Measurements from ENCODE around the gene PATE2. TPM values are rescaled to one million over a fixed set of nuclear protein-coding genes. Genes with fewer than 3 reads are reported as not detected.

Gene PATE2
- total RNA-seq, 2 donors from 2014 or later, result not detected

DNA sequence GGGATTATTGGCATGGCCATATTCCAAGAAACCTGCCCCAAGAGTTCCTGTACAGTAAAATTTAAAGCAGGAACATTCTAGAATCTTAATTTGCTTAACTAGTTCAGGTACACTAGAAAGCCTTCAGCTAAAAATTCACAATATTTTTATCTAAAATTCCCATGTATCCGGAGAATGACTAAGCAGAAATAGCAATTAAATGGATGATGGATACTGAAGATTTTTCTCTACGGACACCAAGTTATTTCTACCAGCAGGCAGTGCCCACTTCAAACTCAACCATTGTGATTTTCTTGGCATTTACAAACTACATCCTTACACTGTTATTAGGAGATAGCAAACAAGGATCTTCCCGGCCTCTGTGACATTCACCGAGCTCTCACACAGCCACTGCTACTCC lies 12.2 kb upstream of the PATE2 start:
- no peaks in the 10 kb centered on the region for H3K9me3 ChIP-seq
- H3K27ac ChIP-seq, result no peak overlapping the region
- DNase-seq, result no peak
- TF ChIP-seq, protein P1, sequence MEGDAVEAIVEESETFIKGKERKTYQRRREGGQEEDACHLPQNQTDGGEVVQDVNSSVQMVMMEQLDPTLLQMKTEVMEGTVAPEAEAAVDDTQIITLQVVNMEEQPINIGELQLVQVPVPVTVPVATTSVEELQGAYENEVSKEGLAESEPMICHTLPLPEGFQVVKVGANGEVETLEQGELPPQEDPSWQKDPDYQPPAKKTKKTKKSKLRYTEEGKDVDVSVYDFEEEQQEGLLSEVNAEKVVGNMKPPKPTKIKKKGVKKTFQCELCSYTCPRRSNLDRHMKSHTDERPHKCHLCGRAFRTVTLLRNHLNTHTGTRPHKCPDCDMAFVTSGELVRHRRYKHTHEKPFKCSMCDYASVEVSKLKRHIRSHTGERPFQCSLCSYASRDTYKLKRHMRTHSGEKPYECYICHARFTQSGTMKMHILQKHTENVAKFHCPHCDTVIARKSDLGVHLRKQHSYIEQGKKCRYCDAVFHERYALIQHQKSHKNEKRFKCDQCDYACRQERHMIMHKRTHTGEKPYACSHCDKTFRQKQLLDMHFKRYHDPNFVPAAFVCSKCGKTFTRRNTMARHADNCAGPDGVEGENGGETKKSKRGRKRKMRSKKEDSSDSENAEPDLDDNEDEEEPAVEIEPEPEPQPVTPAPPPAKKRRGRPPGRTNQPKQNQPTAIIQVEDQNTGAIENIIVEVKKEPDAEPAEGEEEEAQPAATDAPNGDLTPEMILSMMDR (IDR thresholded peaks at IDR 0.05), result no peak
- intact Hi-C loops (cut with DNase I), result no loop called here
- H3K9ac ChIP-seq (ENCODE audit: low read depth in 2 of 2, low read length in 2 of 2), result no peak overlapping the region
- no peaks in the 10 kb centered on the region for H3K36me3 ChIP-seq
- H3K27me3 ChIP-seq, result no peaks in the 10 kb centered on the region
- no peak overlapping the region for H3K4me3 ChIP-seq
- H3K4me1 ChIP-seq, result no peaks in the 10 kb centered on the region

- H3K27me3 ChIP-seq, result no peaks in the 10 kb centered on the region
- DNase-seq, result no peak
- no peak within 1 kb of the TSS for H3K9ac ChIP-seq (ENCODE audit: low read depth in 2 of 2, low read length in 2 of 2)
- intact Hi-C loops (cut with DNase I), result no loop called here
- H3K36me3 ChIP-seq, result no peaks in the 10 kb centered on the region
- H3K4me3 ChIP-seq, result no peak within 1 kb of the TSS
- no peaks in the 10 kb centered on the region for H3K4me1 ChIP-seq
- H3K9me3 ChIP-seq, result no peaks in the 10 kb centered on the region
- TF ChIP-seq, protein P1 (IDR thresholded peaks at IDR 0.05), result no peak
- H3K27ac ChIP-seq, result no peak within 1 kb of the TSS
Measured at GRCh38 chr11:125787827-125788226, 9.2 kb upstream of the PATE2 start, which contains the start of gene PATE3. PATE3 (plus strand) TSS chr11:125788127; CDS start chr11:125788152, 25 bp downstream.

GRCh38 chr11:125784678-125785077 lies 6.0 kb upstream of the PATE2 start:
- DNase-seq, result no peak
- intact Hi-C loops (cut with DNase I), result no loop called here
- no peaks in the 10 kb centered on the region for H3K36me3 ChIP-seq
- H3K27me3 ChIP-seq, result no peaks in the 10 kb centered on the region
- no peak overlapping the region for H3K27ac ChIP-seq
- no peak overlapping the region for H3K4me3 ChIP-seq
- H3K9ac ChIP-seq (ENCODE audit: low read depth in 2 of 2, low read length in 2 of 2), result no peak overlapping the region
- no peaks in the 10 kb centered on the region for H3K9me3 ChIP-seq
- H3K4me1 ChIP-seq, result no peaks in the 10 kb centered on the region
- TF ChIP-seq, protein P1 (IDR thresholded peaks at IDR 0.05), result no peak

DNA sequence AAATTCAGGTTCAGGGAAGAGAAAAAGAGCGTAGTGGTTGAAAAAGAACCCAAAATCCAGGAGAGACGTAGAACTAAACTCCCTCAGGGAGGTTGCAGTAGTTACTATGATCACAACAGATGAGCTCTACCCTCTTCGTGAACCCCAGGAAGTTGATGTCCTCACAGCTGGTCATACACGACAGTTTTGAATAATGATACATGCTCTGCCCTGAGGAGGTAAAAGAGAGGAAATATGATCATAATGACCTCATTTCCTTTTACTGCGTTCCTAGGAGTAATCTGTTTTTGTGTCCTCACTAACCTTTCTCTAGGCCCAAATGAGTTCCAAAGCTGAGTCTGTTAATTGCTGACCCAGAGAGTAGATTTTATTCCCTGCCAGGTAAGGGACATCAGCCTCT lies 1.3 kb downstream of the PATE2 start:
- Histone ChIP-seq H3K27ac (no peak overlapping the region), H3K36me3 (no peaks in the 10 kb centered on the region), H3K4me1 (no peaks in the 10 kb centered on the region), H3K9me3 (no peaks in the 10 kb centered on the region), H3K27me3 (no peaks in the 10 kb centered on the region), H3K4me3 (no peak overlapping the region), H3K9ac (ENCODE audit: low read depth in 2 of 2, low read length in 2 of 2) (no peak overlapping the region)
- no peak for DNase-seq
- intact Hi-C loops (cut with DNase I), result no loop called here
- TF ChIP-seq, protein P1 (IDR thresholded peaks at IDR 0.05), result no peak

DNA sequence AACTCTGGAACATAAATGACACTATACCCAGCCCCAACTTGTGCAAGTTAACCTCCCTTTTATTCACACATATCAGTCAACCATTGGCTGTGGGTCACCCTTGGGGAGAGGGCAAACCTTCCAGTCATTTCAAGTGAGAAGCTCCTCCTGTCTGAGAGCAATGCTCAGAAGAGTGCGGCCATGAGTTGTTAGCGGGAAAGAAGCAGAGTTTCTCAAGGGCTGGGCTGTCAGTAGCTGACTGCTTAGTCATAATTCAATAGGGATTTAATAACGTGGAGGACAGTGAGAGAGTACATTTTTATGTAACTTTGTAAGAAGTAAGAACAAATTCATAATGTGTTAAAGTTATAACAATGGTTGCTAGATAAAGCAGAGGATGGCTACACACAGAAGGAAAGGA lies 5.1 kb downstream of the PATE2 start:
- no peaks in the 10 kb centered on the region for H3K9me3 ChIP-seq
- intact Hi-C loops (cut with DNase I), result no loop called here
- no peak overlapping the region for H3K27ac ChIP-seq
- no peak overlapping the region for H3K9ac ChIP-seq (ENCODE audit: low read depth in 2 of 2, low read length in 2 of 2)
- H3K36me3 ChIP-seq, result no peaks in the 10 kb centered on the region
- H3K27me3 ChIP-seq, result no peaks in the 10 kb centered on the region
- no peak overlapping the region for H3K4me3 ChIP-seq
- DNase-seq, result no peak
- TF ChIP-seq, protein P1 (IDR thresholded peaks at IDR 0.05), result no peak
- no peaks in the 10 kb centered on the region for H3K4me1 ChIP-seq
